Sigmoid colon (tissue), 7 donors: ENCODE results near the gene CYP4F3. TPM values are rescaled to one million over a fixed set of nuclear protein-coding genes. Genes with fewer than 3 reads are reported as not detected.

ENCODE experiments used
- DNase-seq: peaks from one replicate; pipeline ENCODE4 v3.0.0-alpha.2; 2019
- H3K27ac ChIP-seq, 4 donors: fragments of 200-600 bp; sonication (generic); one replicate each; pipeline ENCODE4 v1.5.1; 2016 to 2019; ENCODE audit warnings: mild to moderate bottlenecking in 1 of 4
- H3K27me3 ChIP-seq, 3 donors: fragments of 200-600 bp; sonication (generic); one replicate each; pipeline ENCODE4 v1.5.1; 2019; ENCODE audit warnings: mild to moderate bottlenecking in 1 of 3
- H3K36me3 ChIP-seq, 4 donors: fragments of 200-600 bp; sonication (generic); one replicate each; pipeline ENCODE4 v1.5.1; 2016 to 2019
- H3K4me1 ChIP-seq, 4 donors: fragments of 200-600 bp; sonication (generic); one replicate each; pipeline ENCODE4 v1.5.1; 2017 to 2019
- H3K4me3 ChIP-seq, 4 donors: fragments of 200-600 bp; sonication (generic); one replicate each; pipeline ENCODE4 v1.5.1; 2017 to 2019; ENCODE audit warnings: mild to moderate bottlenecking in 2 of 4, moderate library complexity in 1 of 4
- H3K9me3 ChIP-seq, 4 donors: fragments of 200-600 bp in 3 of 4; sonication (generic) in 3 of 4; one replicate each; pipeline versions ENCODE4 v1.5.1 to v1.6.1; 2013 to 2019
- CTCF ChIP-seq, 4 experiments: fragments of 450-650 bp in 3 of 4; fragments of 200-600 bp in 1 of 4; IDR thresholded peaks; one replicate each; pipeline ENCODE4 v1.5.1; 2016 to 2019; ENCODE audit warnings: antibody characterized with exemption in 4 of 4, mild to moderate bottlenecking in 3 of 4, moderate library complexity in 2 of 4
- EP300 ChIP-seq, 4 donors: sonication (generic); formaldehyde crosslinking; IDR thresholded peaks; one replicate each; pipeline ENCODE4 v1.6.1; 2017; ENCODE audit warnings: antibody characterized with exemption in 4 of 4
- POLR2A ChIP-seq, 2 donors: fragments of 450-650 bp; IDR thresholded peaks; one replicate each; pipeline ENCODE4 v1.6.1; 2016; ENCODE audit warnings: antibody characterized with exemption in 2 of 2, mild to moderate bottlenecking in 2 of 2, moderate library complexity in 2 of 2
- POLR2AphosphoS5 ChIP-seq, 4 donors: sonication (generic); formaldehyde crosslinking; IDR thresholded peaks; one replicate each; pipeline ENCODE4 v1.6.1; 2017; ENCODE audit warnings: antibody characterized with exemption in 4 of 4
- WGBS, 2 donors: extraction: QIAGEN DNeasy Blood & Tissue Kit; methylation state at CpG; one replicate each; pipeline ENCODE4 v1.1.7; 2013; 5-methylcytosine and 5-hydroxymethylcytosine counted together
- intact Hi-C: fragments of 100-400 bp; cut with DNase I; formaldehyde crosslinking; loops from one replicate; pipeline ENCODE4 v1.15.1; 2023
- polyA plus RNA-seq, 3 donors: library from polyadenylated mRNA; stranded (reverse); fragments of 200-250 nt; gene quantifications; one replicate each; pipeline ENCODE4 v1.2.3, GENCODE V29; 2013
- total RNA-seq, 4 donors: library from RNA; depleted of rRNA; stranded (reverse); fragments of >200 nt; gene quantifications; one replicate each; pipeline ENCODE4 v1.1.0, GENCODE V29; 2016
- donor health status: healthy with polysubstance abuse.
- donor health status: Bipolar disorder and iron deficiency.
- donor health status: healthy.

Gene CYP4F3
- total and polyA plus RNA-seq, 7 donors: under 0.01 to 2.4 (median 0.46) TPM; not detected in 4

- H3K27me3 ChIP-seq: peaks cover 0 to 5% (median 0%) of the 10 kb centered on the region in 3 donors
- H3K4me1 ChIP-seq: no peaks in the 10 kb centered on the region
- no peak overlapping the region for H3K27ac ChIP-seq
- DNase-seq: no peak
- no peaks in the 10 kb centered on the region for H3K9me3 ChIP-seq
- no peaks in the 10 kb centered on the region for H3K36me3 ChIP-seq
- H3K4me3 ChIP-seq: no peak overlapping the region
- WGBS, 2 donors: 82 to 90% methylated on average over 8 of the region's 8 CpGs
- intact Hi-C loops: no loop called here
- no peak for TF ChIP-seq EP300 (IDR thresholded peaks at IDR 0.05)
- TF ChIP-seq CTCF (IDR thresholded peaks at IDR 0.05): no peak
- no peak for TF ChIP-seq POLR2AphosphoS5 (IDR thresholded peaks at IDR 0.05)
Observed at GRCh38 chr19:15652559-15653278, 12.0 kb downstream of the CYP4F3 start.

GRCh38 chr19:15656467-15656866 is 15.8 kb downstream of the CYP4F3 start:
- no peaks in the 10 kb centered on the region for H3K36me3 ChIP-seq
- H3K27me3 ChIP-seq: peaks cover 0 to 19% (median 0%) of the 10 kb centered on the region in 3 donors
- H3K4me1 ChIP-seq: no peaks in the 10 kb centered on the region
- no peaks in the 10 kb centered on the region for H3K9me3 ChIP-seq
- no peak for TF ChIP-seq POLR2A (IDR thresholded peaks at IDR 0.05)
- TF ChIP-seq POLR2AphosphoS5 (IDR thresholded peaks at IDR 0.05): no peak
- TF ChIP-seq CTCF (IDR thresholded peaks at IDR 0.05): no peak
- no peak for TF ChIP-seq EP300 (IDR thresholded peaks at IDR 0.05)
- H3K4me3 ChIP-seq: no peak overlapping the region
- intact Hi-C loops: no loop called here
- DNase-seq: no peak
- no peak overlapping the region for H3K27ac ChIP-seq

GRCh38 chr19:15663247-15663646 is 22.6 kb downstream of the CYP4F3 start:
- Histone ChIP-seq H3K4me1 (no peaks in the 10 kb centered on the region), H3K4me3 (no peak overlapping the region), H3K36me3 (no peaks in the 10 kb centered on the region), H3K9me3 (no peaks in the 10 kb centered on the region), H3K27ac (no peak overlapping the region), H3K27me3 (peaks cover 0 to 10% (median 0%) of the 10 kb centered on the region in 3 donors)
- no peak for DNase-seq
- TF ChIP-seq EP300 (IDR thresholded peaks at IDR 0.05): no peak
- no peak for TF ChIP-seq CTCF (IDR thresholded peaks at IDR 0.05)
- TF ChIP-seq POLR2AphosphoS5 (IDR thresholded peaks at IDR 0.05): no peak
- WGBS, 2 donors: 83 to 85% methylated on average over 4 of the region's 4 CpGs
- intact Hi-C loops: no loop called here

- no peak for TF ChIP-seq EP300 (IDR thresholded peaks at IDR 0.05)
- TF ChIP-seq POLR2AphosphoS5 (IDR thresholded peaks at IDR 0.05): no peak
- no peak for TF ChIP-seq CTCF (IDR thresholded peaks at IDR 0.05)
- no peak for TF ChIP-seq POLR2A (IDR thresholded peaks at IDR 0.05)
- no peaks in the 10 kb centered on the region for H3K36me3 ChIP-seq
- no peak overlapping the region for H3K27ac ChIP-seq
- intact Hi-C loops: no loop called here
- 37 to 78% methylated on average over 1 of the region's 1 CpG for WGBS, 2 donors
- no peaks in the 10 kb centered on the region for H3K9me3 ChIP-seq
- no peak overlapping the region for H3K4me3 ChIP-seq
- no peaks in the 10 kb centered on the region for H3K4me1 ChIP-seq
- no peak for DNase-seq
- H3K27me3 ChIP-seq: no peaks in the 10 kb centered on the region
Observed at GRCh38 chr19:15666186-15666585, 25.5 kb downstream of the CYP4F3 start.

- no peak for DNase-seq
- intact Hi-C loops: no loop called here
- WGBS, 2 donors: 14 to 76% methylated on average over 4 of the region's 4 CpGs
- Histone ChIP-seq H3K27me3 (no peaks in the 10 kb centered on the region), H3K36me3 (no peaks in the 10 kb centered on the region), H3K4me3 (no peak overlapping the region), H3K9me3 (no peaks in the 10 kb centered on the region), H3K27ac (no peak overlapping the region), H3K4me1 (peaks cover 0 to 4% (median 1%) of the 10 kb centered on the region in 4 donors)
- no peak for TF ChIP-seq POLR2A (IDR thresholded peaks at IDR 0.05)
- TF ChIP-seq EP300 (IDR thresholded peaks at IDR 0.05): no peak
- TF ChIP-seq CTCF (IDR thresholded peaks at IDR 0.05): no peak
- TF ChIP-seq POLR2AphosphoS5 (IDR thresholded peaks at IDR 0.05): no peak
Observed at GRCh38 chr19:15666883-15667282, 26.2 kb downstream of the CYP4F3 start.
